ENCODE results near the gene DGKG.

The DGKG gene

DNA sequence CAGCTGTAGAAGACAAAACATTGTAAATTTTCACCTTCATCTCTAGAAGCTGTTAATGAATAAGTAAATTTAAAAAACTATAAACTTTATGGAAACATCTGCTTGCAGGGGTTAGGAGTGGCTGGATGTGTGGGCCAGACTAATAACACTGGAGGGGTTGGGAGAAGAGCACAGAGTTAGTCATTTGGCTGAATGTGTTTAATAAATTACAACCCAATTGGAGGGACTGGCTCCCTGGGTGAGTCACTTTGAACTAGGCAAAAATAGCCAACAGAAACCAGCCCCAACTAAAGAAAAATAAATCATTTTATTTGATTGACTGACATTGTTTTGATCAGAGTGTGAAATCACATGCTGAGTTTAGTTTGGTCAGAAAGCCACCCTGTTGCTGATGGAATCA lies 21.8 kb downstream of the DGKG start:
- H3K36me3 ChIP-seq (ENCODE audit: insufficient read depth, low read length) = no peaks in the 10 kb centered on the region
- H3K4me3 ChIP-seq (ENCODE audit: low read length) = no peak overlapping the region
- no peak overlapping the region for H3K27ac ChIP-seq (ENCODE audit: low read depth, low read length)
- H3K9ac ChIP-seq (ENCODE audit: low read depth, low read length) = no peak overlapping the region
- H3K27me3 ChIP-seq (ENCODE audit: insufficient read depth, low read length) = no peaks in the 10 kb centered on the region
- no peaks in the 10 kb centered on the region for H3K4me1 ChIP-seq (ENCODE audit: insufficient read depth, low read length)
- no peaks in the 10 kb centered on the region for H3K9me3 ChIP-seq (ENCODE audit: insufficient read depth, low read depth, low read length)

DNA sequence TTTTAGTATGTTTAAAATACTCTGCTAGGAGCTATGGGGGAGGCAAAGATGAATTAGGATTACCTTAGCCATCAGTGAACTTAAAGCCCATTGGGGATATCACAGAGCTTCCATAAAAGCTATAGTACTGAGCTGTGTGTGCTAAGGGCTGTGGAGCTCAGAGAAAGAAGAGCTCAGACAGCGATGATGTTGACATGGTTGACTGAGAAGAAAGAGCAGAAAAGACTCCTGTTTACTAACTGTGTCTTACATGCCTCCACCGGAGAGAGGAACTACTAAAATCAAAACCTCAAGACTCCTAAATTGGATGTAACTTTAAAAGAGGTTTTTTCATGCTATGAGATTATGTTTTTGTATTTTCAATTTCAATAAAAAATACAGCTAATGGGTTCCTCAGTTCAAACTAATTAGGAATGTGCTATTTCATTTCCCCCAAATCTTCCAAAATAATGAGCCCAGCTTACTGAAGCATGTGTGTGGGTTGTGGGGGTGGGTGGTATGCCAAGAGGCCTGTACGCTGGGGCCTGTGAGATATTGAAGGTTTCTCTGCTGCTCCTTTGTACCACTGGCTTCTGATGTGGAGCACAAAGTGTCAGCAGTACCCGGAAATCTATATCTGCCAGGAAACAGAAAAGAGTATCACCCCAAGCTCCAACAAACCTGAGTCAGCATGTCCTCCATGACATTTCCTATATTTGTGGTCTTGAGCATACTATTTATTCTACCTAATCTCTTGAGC lies 22.7 kb downstream of the DGKG start:
- no peaks in the 10 kb centered on the region for H3K4me1 ChIP-seq (ENCODE audit: insufficient read depth, low read length)
- H3K9ac ChIP-seq (ENCODE audit: low read depth, low read length) = no peak overlapping the region
- H3K4me3 ChIP-seq (ENCODE audit: low read length) = no peak overlapping the region
- H3K36me3 ChIP-seq (ENCODE audit: insufficient read depth, low read length) = no peaks in the 10 kb centered on the region
- no peaks in the 10 kb centered on the region for H3K9me3 ChIP-seq (ENCODE audit: insufficient read depth, low read depth, low read length)
- WGBS = 89% methylated on average over 3 of the region's 4 CpGs
- no peak overlapping the region for H3K27ac ChIP-seq (ENCODE audit: low read depth, low read length)
- no peaks in the 10 kb centered on the region for H3K27me3 ChIP-seq (ENCODE audit: insufficient read depth, low read length)

DNA sequence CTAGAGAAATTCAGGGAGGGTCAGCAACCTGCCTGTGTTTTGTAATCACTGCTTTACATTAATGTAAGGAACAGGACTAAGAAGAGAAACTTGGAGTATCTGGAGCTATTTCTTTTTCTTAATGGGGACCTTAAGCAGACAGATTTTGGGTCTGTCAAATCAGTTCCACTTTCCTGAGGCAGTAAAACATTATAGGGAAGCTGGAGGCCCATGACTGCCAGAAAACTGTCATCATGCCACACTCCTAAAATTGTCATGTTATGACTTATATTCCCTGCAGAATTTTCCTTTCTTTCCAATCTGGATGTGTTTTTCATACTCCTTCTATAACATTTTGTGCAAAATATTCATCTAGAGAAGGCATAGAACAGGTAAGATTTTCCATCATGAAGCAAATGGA lies 28.8 kb downstream of the DGKG start:
- Histone ChIP-seq H3K4me1 (ENCODE audit: insufficient read depth, low read length) (no peaks in the 10 kb centered on the region), H3K4me3 (ENCODE audit: low read length) (no peak overlapping the region), H3K9me3 (ENCODE audit: insufficient read depth, low read depth, low read length) (no peaks in the 10 kb centered on the region), H3K36me3 (ENCODE audit: insufficient read depth, low read length) (no peaks in the 10 kb centered on the region), H3K27ac (ENCODE audit: low read depth, low read length) (no peak overlapping the region), H3K9ac (ENCODE audit: low read depth, low read length) (no peak overlapping the region), H3K27me3 (ENCODE audit: insufficient read depth, low read length) (no peaks in the 10 kb centered on the region)

DNA sequence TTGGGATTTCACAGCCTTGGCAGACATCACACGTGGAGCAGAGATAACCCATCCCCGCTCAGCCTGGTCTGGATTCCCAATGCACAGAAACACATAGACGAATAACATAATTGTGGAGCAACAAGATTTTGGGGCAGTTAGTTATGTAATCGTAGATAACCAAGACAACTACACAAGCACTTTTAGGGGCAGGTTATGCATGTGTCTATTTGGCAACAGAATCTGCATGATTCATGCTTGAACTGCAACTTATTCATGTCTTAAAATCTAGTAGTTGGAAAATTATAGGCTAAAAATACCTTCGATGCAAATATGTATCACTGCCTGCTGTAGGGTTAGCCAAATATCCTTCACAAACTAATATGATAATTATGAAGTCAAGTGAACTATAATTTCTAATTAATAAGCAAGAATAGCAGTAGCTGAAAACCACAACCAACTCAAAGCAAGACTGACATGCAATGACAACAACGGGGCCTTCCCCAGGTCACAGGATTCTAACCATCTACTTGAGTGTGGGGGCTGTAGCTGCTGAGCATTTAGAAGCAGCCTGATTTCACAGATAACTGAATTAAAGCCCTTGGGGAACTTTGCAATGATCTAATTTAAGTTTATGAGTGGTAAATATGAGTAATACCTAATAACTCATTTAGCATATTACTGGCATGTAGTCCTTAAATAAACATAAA lies 31.1 kb downstream of the DGKG start:
- 87% methylated on average over 5 of the region's 6 CpGs for WGBS
- H3K4me3 ChIP-seq (ENCODE audit: low read length) = no peak overlapping the region
- H3K9me3 ChIP-seq (ENCODE audit: insufficient read depth, low read depth, low read length) = no peaks in the 10 kb centered on the region
- no peak overlapping the region for H3K27ac ChIP-seq (ENCODE audit: low read depth, low read length)
- no peak overlapping the region for H3K9ac ChIP-seq (ENCODE audit: low read depth, low read length)
- no peaks in the 10 kb centered on the region for H3K4me1 ChIP-seq (ENCODE audit: insufficient read depth, low read length)
- H3K36me3 ChIP-seq (ENCODE audit: insufficient read depth, low read length) = no peaks in the 10 kb centered on the region
- no peaks in the 10 kb centered on the region for H3K27me3 ChIP-seq (ENCODE audit: insufficient read depth, low read length)

DNA sequence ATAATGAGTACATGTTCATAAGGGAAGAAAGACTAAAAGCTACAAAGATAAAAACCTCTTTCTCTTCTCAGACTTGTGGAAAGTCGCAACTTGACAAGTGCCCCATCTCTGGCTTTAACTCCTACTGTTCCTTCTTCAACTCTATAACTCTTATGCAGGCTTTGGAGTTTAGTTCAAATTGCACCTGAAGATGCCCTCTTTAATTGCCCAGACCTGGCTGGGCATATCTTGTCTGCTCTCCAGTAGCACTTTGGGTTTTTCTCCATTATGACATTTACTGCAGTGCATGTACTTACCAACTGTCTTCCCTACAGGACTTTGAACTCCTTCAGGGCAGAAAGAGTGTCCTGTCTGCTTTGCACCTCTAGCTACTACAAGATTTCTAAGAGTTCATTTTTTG lies 32.4 kb downstream of the DGKG start:
- WGBS = 95% methylated on average over 1 of the region's 1 CpG
- Histone ChIP-seq H3K27me3 (ENCODE audit: insufficient read depth, low read length) (no peaks in the 10 kb centered on the region), H3K9me3 (ENCODE audit: insufficient read depth, low read depth, low read length) (no peaks in the 10 kb centered on the region)

DNA sequence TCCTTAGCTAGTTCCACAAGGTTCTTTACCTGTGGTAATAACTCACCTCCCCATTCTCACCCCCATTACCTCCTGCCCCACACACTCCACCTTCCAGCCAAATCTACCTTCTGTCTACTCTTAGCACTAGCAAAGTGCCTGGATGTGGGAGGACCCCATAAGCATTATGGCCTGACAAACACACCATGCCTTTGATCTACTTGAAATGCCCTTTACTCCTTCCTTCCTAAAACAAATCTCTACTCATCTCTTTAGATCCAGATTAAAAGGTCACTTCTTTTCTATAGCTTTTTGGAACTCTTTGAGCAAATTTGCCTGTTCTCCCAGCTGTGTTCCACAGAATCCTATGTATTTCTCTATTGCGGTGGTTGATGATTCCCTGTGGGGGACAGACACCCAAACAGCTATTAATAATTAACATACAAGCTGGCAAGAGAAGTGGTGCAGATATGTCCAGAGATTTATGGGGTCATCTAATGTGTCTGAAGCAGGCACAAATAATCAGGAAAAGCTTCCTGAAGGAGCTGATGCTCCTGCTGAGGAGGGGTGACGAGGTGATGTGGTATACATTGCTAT lies 34.0 kb downstream of the DGKG start:
- Histone ChIP-seq H3K9me3 (ENCODE audit: insufficient read depth, low read depth, low read length) (no peaks in the 10 kb centered on the region), H3K4me1 (ENCODE audit: insufficient read depth, low read length) (no peaks in the 10 kb centered on the region), H3K4me3 (ENCODE audit: low read length) (no peak overlapping the region), H3K36me3 (ENCODE audit: insufficient read depth, low read length) (no peaks in the 10 kb centered on the region), H3K27ac (ENCODE audit: low read depth, low read length) (no peak overlapping the region), H3K9ac (ENCODE audit: low read depth, low read length) (no peak overlapping the region), H3K27me3 (ENCODE audit: insufficient read depth, low read length) (no peaks in the 10 kb centered on the region)
- no CpG with 5 or more reads among the region's 2 CpGs for WGBS

More for the DNA sequence above, 32.4 kb downstream of the DGKG start:
- no peaks in the 10 kb centered on the region for H3K4me1 ChIP-seq (ENCODE audit: insufficient read depth, low read length)
- no peak overlapping the region for H3K27ac ChIP-seq (ENCODE audit: low read depth, low read length)
- no peaks in the 10 kb centered on the region for H3K36me3 ChIP-seq (ENCODE audit: insufficient read depth, low read length)
- H3K4me3 ChIP-seq (ENCODE audit: low read length) = no peak overlapping the region
- no peak overlapping the region for H3K9ac ChIP-seq (ENCODE audit: low read depth, low read length)

DNA sequence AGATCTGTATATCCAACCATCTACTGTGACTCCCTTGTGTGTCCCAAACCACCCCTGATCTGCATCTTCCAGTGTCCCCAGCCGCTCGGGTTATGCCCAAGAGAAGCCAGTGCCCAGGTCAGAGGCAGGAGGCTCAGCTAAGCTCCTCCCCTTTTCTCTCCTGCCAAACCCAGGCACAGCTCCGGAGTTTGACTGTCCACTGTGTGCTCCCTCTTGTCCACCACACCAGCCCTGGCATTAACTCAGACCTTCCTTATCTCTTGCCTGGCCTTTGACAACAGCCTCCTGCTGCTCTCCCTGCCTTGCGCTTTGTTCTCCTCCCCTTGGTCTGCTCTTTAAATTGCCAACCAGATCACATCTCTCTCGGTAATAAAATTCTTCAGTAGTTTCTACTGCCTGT lies 39.3 kb downstream of the DGKG start:
- H3K9ac ChIP-seq (ENCODE audit: low read depth, low read length) = no peak overlapping the region
- no peaks in the 10 kb centered on the region for H3K36me3 ChIP-seq (ENCODE audit: insufficient read depth, low read length)
- no peaks in the 10 kb centered on the region for H3K4me1 ChIP-seq (ENCODE audit: insufficient read depth, low read length)
- no peaks in the 10 kb centered on the region for H3K27me3 ChIP-seq (ENCODE audit: insufficient read depth, low read length)
- no peak overlapping the region for H3K4me3 ChIP-seq (ENCODE audit: low read length)
- no peaks in the 10 kb centered on the region for H3K9me3 ChIP-seq (ENCODE audit: insufficient read depth, low read depth, low read length)
- WGBS = 87% methylated on average over 4 of the region's 5 CpGs
- no peak overlapping the region for H3K27ac ChIP-seq (ENCODE audit: low read depth, low read length)

DNA sequence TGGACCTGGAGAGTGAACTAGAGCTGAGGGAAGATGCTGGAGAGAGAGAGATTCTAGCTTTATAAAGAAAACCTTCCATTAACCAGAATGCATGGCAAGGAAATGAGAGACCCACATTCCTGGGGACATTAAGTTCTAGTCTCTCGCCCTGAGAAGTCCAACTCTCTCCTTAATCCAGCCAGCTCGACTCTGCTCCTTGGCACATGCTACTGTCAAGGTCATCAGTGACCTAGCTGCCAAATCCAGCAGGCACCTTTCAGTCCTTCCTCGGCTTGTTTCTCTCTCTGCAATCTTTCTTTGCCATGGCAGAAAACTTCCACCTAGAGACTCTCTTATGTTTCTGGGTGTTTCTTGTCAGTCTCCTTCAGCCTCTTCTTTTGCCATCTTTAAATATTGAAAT lies 40.3 kb downstream of the DGKG start:
- H3K4me1 ChIP-seq (ENCODE audit: insufficient read depth, low read length) = no peaks in the 10 kb centered on the region
- WGBS = 89% methylated on average over 3 of the region's 3 CpGs
- H3K27me3 ChIP-seq (ENCODE audit: insufficient read depth, low read length) = no peaks in the 10 kb centered on the region
- H3K9me3 ChIP-seq (ENCODE audit: insufficient read depth, low read depth, low read length) = no peaks in the 10 kb centered on the region
- H3K4me3 ChIP-seq (ENCODE audit: low read length) = no peak overlapping the region
- no peak overlapping the region for H3K9ac ChIP-seq (ENCODE audit: low read depth, low read length)
- H3K36me3 ChIP-seq (ENCODE audit: insufficient read depth, low read length) = no peaks in the 10 kb centered on the region
- H3K27ac ChIP-seq (ENCODE audit: low read depth, low read length) = no peak overlapping the region

DNA sequence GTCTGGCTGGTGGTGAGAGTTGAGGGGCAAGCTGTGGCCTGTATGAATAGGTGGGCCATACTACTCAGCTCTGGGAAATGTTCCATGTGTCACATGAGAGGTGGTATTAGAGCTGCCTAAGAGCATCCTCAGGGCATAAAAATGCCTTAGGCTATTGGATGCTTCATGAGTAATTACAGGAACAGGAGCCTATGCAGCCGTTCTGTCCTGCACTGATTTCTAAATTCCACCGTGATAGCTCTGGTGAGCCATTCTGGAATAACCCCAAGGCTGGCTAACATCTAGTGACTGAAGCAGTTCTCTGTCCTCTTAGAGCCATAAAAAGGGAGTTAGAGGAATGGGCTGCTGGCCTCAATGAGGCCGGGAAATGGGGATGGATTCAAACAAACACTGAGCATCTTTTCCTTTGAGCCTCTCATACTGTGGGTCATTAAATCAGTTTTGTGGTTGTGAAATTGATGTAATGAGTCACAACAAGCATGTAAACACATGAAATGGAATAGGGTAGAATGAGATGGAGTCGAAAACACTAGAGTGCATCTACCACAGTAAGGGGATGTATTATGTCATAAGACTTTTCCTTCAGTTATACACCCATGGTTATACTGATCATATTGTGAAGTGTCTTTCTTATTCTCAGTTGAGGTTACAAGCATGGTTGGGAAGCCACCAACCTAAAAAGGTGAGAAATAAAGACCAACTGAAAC lies 41.0 kb downstream of the DGKG start:
- WGBS = 90% methylated on average over 4 of the region's 4 CpGs
- Histone ChIP-seq H3K27me3 (ENCODE audit: insufficient read depth, low read length) (no peaks in the 10 kb centered on the region), H3K4me1 (ENCODE audit: insufficient read depth, low read length) (no peaks in the 10 kb centered on the region), H3K9ac (ENCODE audit: low read depth, low read length) (no peak overlapping the region), H3K9me3 (ENCODE audit: insufficient read depth, low read depth, low read length) (no peaks in the 10 kb centered on the region), H3K27ac (ENCODE audit: low read depth, low read length) (no peak overlapping the region), H3K4me3 (ENCODE audit: low read length) (no peak overlapping the region), H3K36me3 (ENCODE audit: insufficient read depth, low read length) (no peaks in the 10 kb centered on the region)

DNA sequence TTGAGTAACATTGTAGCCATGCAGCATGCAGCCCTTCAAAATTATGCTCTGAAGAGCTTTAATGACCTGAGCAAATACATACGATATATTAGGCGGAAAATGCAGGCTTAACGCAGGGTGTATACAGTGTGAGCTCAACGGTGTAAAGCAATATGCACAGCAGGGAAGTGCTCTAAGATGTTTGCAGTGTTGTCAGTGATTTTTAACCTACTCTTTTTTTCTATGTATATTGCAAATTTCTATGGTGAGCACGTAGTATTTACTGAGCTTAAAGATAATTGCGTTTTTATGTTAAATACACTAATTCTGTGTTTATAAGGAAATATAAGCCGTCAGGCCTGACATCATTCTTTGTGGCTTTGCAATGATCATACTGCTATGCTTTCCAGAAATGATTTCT lies 42.1 kb downstream of the DGKG start:
- Histone ChIP-seq H3K9me3 (ENCODE audit: insufficient read depth, low read depth, low read length) (no peaks in the 10 kb centered on the region), H3K4me1 (ENCODE audit: insufficient read depth, low read length) (no peaks in the 10 kb centered on the region), H3K36me3 (ENCODE audit: insufficient read depth, low read length) (no peaks in the 10 kb centered on the region), H3K27me3 (ENCODE audit: insufficient read depth, low read length) (no peaks in the 10 kb centered on the region), H3K4me3 (ENCODE audit: low read length) (no peak overlapping the region), H3K27ac (ENCODE audit: low read depth, low read length) (no peak overlapping the region), H3K9ac (ENCODE audit: low read depth, low read length) (no peak overlapping the region)
- 96% methylated on average over 6 of the region's 7 CpGs for WGBS

DNA sequence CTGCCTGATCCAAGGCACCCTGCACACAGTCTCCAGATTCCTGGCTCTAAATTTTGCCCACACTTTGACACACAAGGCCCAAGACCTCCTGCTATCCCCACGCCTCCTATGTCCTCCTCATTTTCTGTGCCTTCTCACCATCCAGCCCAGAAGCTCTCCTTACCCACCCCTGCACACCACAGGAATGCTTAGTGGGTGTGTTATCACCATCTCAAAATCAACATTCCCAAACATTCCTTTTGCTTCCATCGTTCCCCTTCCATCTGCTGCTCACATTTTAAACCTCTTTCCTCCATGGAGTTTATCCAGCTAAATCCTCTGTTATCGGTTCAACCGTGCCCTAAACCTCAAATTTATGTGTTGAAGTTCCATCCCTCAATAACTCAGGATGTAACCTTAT lies 43.9 kb downstream of the DGKG start:
- Histone ChIP-seq H3K9ac (ENCODE audit: low read depth, low read length) (no peak overlapping the region), H3K36me3 (ENCODE audit: insufficient read depth, low read length) (no peaks in the 10 kb centered on the region), H3K4me3 (ENCODE audit: low read length) (no peak overlapping the region), H3K27me3 (ENCODE audit: insufficient read depth, low read length) (no peaks in the 10 kb centered on the region), H3K9me3 (ENCODE audit: insufficient read depth, low read depth, low read length) (no peaks in the 10 kb centered on the region), H3K27ac (ENCODE audit: low read depth, low read length) (no peak overlapping the region), H3K4me1 (ENCODE audit: insufficient read depth, low read length) (no peaks in the 10 kb centered on the region)
- WGBS = 81% methylated on average over 4 of the region's 4 CpGs

All from HUES64 (cell line).